Stomach smooth muscle (tissue), 2 donors: ENCODE results near the gene SOX13.
"Not testable (repeated sequence)": the region's sequence is repeated elsewhere in the genome, so short reads cannot be mapped to it uniquely, and the experiment has no call there.

Experiments used
- H3K27ac ChIP-seq: one replicate; pipeline ENCODE4 v1.7.0; 2013; ENCODE audit warnings: mild to moderate bottlenecking, low read length, inconsistent platforms
- H3K27me3 ChIP-seq, 2 donors: one replicate each; pipeline ENCODE4 v1.7.0; 2013; ENCODE audit warnings: low read length in 2 of 2; ENCODE audit not compliant: insufficient read depth in 2 of 2, control insufficient read depth in 1 of 2
- H3K36me3 ChIP-seq, 2 donors: one replicate each; pipeline ENCODE4 v1.7.0; 2013; ENCODE audit warnings: low read length in 2 of 2; ENCODE audit not compliant: control insufficient read depth in 2 of 2, insufficient read depth in 2 of 2
- H3K4me1 ChIP-seq: one replicate; pipeline ENCODE4 v1.7.0; 2013; ENCODE audit warnings: low read length; ENCODE audit not compliant: control insufficient read depth, insufficient read depth
- H3K4me3 ChIP-seq, 2 donors: one replicate each; pipeline ENCODE4 v1.7.0; 2013; ENCODE audit warnings: low read length in 2 of 2
- H3K9ac ChIP-seq, 2 donors: one replicate each; pipeline ENCODE4 v1.7.0; 2013; ENCODE audit warnings: low read length in 2 of 2, mild to moderate bottlenecking in 1 of 2
- H3K9me3 ChIP-seq, 2 donors: one replicate each; pipeline ENCODE4 v1.7.0; 2013; ENCODE audit warnings: low read length in 2 of 2; ENCODE audit not compliant: control insufficient read depth in 2 of 2
- donor health status: healthy.
- donor health status: Pancreatic carcinoma.

Gene SOX13

DNA sequence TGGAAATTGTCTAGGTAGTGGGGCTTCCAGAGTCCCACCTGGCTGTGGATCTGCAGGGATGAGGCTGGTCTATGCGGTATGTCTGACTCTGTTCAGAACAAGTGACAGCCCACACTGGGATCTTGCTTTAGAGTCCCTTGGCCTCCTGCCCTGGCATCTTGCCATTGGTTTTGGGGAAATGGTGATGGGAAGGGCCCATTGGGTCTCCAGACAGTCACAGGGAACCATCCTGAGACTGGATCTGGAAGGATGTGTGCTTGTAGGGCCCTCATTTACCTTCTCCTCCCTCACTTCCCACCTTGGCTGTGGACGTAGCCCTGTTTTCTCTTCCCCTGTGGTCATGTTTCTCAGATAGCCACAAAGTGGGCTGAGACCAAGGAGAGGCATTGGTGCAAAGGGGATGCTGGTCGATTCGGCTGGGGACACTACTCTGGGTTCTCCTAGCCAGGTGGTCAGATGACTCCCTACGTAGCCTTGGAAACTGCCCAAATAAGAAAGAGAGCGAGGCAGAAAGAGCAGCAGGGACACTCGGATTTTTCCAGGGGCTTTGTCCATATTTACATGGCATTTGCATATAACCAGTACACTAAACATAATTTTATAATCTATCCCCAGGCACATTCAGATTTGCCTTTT, 15.1 kb downstream of the SOX13 start:
- H3K27me3 ChIP-seq = peaks cover 0 to 2% of the 10 kb centered on the region in 2 donors
- peak overlapping the region; percentile 55 for H3K27ac ChIP-seq
- no peaks in the 10 kb centered on the region for H3K9me3 ChIP-seq
- H3K4me1 ChIP-seq = peaks cover 37% of the 10 kb centered on the region
- H3K36me3 ChIP-seq = no peaks in the 10 kb centered on the region
- no peak overlapping the region for H3K4me3 ChIP-seq
- H3K9ac ChIP-seq = peak overlapping the region in 1 of 2 donors; percentile 27

DNA sequence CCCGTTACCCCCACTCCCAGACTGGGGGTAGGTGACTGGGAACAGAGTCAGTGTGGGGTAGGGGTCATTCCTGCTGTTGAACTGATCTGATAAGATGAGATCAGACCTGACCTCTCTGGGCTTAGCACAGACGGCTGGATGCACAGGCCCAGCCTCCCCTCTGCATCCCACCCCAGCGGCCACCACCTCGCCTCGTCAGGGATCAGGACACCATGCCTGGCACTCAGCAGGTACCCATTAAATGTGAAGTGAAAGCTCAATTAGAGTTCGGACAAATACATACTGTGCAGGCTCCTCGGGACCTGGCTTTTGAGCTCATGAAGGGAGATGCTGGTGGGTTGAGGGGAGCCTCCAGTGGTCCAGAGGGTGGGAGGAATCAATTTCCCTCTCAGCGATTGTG, 15.7 kb downstream of the SOX13 start:
- peaks cover 0 to 2% of the 10 kb centered on the region in 2 donors for H3K27me3 ChIP-seq
- peaks cover 37% of the 10 kb centered on the region for H3K4me1 ChIP-seq
- H3K9me3 ChIP-seq = no peaks in the 10 kb centered on the region
- H3K4me3 ChIP-seq = peak overlapping the region in 1 of 2 donors; percentile 40
- H3K9ac ChIP-seq = peak overlapping the region; percentile 27 to 29
- H3K27ac ChIP-seq = peak overlapping the region; percentile 55
- H3K36me3 ChIP-seq = no peaks in the 10 kb centered on the region

DNA sequence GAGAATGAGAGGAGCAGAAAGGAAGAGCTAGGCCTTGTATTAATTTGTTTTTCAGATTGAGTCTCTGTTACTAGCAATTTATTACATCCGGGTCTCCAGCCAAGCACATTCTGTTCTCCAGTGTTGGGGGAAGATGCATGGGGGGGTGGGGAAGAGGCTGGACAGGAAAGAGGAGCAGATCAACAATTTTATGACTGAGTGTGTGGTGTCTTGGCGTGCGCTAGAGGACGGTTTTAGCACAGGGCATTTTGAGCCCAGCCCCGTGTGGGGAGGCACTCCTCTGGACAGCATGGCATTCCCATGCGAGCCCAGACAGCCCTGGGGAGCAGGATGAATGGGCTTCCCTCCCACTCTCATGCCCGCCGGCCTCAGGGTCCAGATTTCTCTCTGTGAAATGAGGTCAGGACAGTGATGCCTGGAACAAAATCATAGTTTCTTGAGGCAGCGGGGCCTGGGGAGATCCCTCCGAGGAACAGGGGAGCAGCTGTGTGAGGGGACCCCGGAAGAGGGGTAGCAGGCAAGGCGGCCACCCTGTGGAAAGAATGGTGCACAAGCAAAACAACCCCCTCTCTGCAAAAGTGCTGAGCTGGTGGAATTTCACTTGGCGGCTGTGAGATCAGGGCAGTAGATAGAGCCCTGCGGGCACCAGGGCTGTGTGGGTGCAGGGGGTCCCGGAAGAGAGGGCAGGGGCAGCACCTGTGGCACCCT, 16.3 kb downstream of the SOX13 start:
- peak overlapping the region; percentile 55 for H3K27ac ChIP-seq
- H3K4me3 ChIP-seq = peak overlapping the region in 1 of 2 donors; percentile 8
- H3K4me1 ChIP-seq = peaks cover 33% of the 10 kb centered on the region
- no peak overlapping the region for H3K9ac ChIP-seq
- no peaks in the 10 kb centered on the region for H3K9me3 ChIP-seq
- no peaks in the 10 kb centered on the region for H3K36me3 ChIP-seq
- peaks cover 0 to 2% of the 10 kb centered on the region in 2 donors for H3K27me3 ChIP-seq

DNA sequence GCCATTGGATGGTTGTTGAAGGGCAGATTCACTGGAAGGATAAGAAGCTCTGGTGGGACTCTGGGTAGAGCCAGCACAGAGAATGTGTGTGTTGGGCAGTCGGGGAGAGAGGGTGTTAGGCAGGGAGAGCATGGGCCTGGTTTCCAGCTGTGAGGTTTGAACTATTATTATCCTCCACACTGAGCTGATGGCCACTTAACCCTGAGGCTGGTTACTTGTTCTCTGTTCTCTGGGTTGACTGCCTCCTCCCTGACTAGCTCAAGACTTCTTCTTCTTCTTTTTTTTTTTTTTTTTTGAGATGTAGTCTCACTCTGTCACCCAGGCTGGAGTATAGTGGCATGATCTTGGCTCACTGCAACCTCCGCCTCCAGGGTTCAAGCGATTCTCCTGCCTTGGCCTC, 17.2 kb downstream of the SOX13 start:
- not testable (repeated sequence) for H3K36me3 ChIP-seq, H3K27ac ChIP-seq, H3K9ac ChIP-seq, H3K27me3 ChIP-seq, H3K4me3 ChIP-seq, H3K9me3 ChIP-seq
- H3K4me1 ChIP-seq = peaks cover 26% of the 10 kb centered on the region

DNA sequence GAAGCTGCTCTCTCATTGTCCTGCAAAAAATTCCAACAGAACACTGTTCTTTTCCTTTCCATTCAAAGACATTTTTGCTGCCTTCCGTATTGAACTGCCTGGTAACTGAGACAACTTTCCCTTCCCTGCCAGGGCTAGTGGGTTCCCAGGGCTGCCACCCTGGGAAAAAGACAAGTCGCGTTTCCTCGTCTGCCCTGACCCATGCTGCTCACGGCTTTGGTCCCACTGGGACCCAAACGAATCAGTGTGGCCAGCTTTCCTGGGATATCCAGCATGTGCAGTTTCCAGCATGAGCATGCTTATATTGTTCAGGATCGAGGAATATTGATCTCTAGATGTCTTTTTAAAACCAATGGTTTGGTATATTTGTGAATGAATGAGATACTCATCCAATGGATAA, 18.2 kb downstream of the SOX13 start:
- Histone ChIP-seq H3K27me3 (peaks cover 0 to 2% of the 10 kb centered on the region in 2 donors), H3K4me3 (no peak overlapping the region), H3K9me3 (no peaks in the 10 kb centered on the region), H3K4me1 (peaks cover 26% of the 10 kb centered on the region), H3K27ac (no peak overlapping the region), H3K36me3 (no peaks in the 10 kb centered on the region), H3K9ac (no peak overlapping the region)

DNA sequence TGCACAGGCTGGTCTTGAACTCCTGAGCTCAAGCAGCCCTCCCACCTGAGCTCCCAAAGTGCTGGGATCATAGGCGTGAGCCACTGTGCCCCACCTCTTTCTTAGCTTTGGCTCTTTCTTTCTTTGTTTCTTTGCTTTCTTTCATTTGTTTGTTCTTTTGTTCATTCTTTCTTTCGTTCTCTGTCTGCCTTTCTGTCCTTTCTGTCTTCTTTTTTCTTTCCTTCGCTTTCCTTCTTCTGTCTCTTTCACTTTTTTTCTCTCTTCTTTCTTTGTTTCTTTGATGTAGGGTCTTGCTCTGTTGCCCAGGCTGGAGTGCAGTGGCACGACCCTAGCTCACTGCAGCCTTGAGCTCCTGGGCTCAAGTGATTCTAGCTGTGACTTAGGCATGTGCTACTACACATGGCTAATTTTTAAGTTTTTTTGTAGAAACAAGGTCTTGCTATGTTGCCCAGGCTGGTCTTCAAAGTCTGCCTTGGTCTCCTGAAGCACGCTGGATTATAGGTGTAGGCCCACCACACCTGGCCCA, 18.9 kb downstream of the SOX13 start:
- Histone ChIP-seq H3K9ac (no peak overlapping the region), H3K9me3 (no peaks in the 10 kb centered on the region), H3K4me1 (peaks cover 26% of the 10 kb centered on the region), H3K36me3 (no peaks in the 10 kb centered on the region), H3K27me3 (peaks cover 0 to 2% of the 10 kb centered on the region in 2 donors), H3K4me3 (no peak overlapping the region), H3K27ac (no peak overlapping the region)

DNA sequence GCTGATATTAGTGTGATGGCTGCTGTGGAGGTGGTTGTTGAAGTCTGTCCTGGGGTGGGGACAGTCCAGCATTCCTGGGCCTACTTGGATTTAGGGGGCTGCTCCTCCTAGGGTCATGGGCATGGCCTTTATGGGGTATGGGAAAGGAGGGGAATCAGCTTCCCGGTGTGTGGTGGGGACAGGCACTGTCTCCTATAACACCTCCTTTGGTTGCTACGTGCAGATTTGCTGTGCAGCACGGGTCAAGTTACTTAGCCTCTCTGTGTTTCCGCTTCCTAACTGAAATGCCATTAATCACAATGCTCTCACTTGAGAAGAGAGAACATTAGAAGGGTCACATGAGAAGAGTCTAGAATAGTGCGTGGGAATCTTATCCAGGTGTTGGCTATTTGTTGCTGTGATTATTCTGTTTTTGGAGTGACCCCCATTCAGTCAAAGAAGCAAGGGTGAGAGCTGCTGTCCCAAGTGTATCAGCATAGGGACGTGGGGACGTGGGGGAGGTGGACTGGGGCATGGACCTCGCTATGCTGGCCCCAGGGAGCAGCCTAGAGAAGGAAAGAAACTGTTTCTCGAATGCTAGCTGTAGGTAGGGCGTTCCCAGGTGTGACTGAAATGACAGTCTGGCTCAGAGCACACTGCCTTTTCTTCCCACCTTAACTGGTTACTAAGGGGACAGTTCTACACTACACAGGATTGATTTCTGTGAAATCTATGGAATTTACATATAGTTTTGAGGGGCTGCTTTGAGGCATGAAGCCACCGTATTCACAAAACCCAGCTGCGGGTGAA, 19.9 kb downstream of the SOX13 start:
- no peak overlapping the region for H3K4me3 ChIP-seq
- no peak overlapping the region for H3K9ac ChIP-seq
- peaks cover 18% of the 10 kb centered on the region for H3K4me1 ChIP-seq
- H3K27ac ChIP-seq = no peak overlapping the region
- peaks cover 0 to 2% of the 10 kb centered on the region in 2 donors for H3K27me3 ChIP-seq
- no peaks in the 10 kb centered on the region for H3K9me3 ChIP-seq
- no peaks in the 10 kb centered on the region for H3K36me3 ChIP-seq

DNA sequence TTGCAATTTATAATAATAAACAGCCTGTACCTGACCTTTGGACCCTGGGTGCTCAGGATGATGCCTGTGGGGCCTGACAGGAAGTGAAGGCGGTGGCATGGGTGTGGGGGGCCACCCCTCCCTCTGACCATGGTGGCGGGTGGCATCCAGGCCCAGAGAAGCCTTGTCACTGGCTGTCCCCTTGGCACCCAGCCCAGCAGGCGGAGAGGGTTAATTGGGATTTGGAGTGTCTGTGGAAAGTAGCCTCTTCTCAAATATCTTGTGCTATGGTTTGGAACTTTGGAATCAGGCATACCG, 20.5 kb downstream of the SOX13 start:
- no peaks in the 10 kb centered on the region for H3K9me3 ChIP-seq
- H3K9ac ChIP-seq = no peak overlapping the region
- H3K4me3 ChIP-seq = no peak overlapping the region
- H3K4me1 ChIP-seq = peaks cover 12% of the 10 kb centered on the region
- H3K36me3 ChIP-seq = no peaks in the 10 kb centered on the region
- no peak overlapping the region for H3K27ac ChIP-seq
- no peaks in the 10 kb centered on the region for H3K27me3 ChIP-seq

DNA sequence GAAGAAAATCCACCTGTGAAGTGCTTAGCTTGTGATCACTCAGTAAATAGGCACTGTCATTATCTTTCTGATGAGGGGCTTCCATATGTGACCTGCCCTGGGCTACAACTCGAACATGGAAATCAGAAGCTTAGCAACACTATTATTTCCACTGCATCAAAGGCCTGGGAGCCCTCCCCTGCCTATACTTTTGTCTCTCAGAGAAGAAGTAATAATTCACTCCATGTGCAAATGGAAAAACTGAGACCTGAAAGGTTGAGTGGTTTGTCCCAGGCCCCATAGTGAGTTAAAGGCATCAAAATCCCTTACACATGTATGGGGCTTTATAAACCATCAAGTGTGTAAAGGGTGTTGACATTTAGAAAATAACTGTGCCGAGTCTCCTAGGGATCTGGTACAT, 20.9 kb downstream of the SOX13 start:
- H3K4me1 ChIP-seq = peaks cover 8% of the 10 kb centered on the region
- H3K9ac ChIP-seq = no peak overlapping the region
- no peak overlapping the region for H3K4me3 ChIP-seq
- H3K27me3 ChIP-seq = peaks cover 0 to 1% of the 10 kb centered on the region in 2 donors
- no peaks in the 10 kb centered on the region for H3K36me3 ChIP-seq
- no peaks in the 10 kb centered on the region for H3K9me3 ChIP-seq
- no peak overlapping the region for H3K27ac ChIP-seq

DNA sequence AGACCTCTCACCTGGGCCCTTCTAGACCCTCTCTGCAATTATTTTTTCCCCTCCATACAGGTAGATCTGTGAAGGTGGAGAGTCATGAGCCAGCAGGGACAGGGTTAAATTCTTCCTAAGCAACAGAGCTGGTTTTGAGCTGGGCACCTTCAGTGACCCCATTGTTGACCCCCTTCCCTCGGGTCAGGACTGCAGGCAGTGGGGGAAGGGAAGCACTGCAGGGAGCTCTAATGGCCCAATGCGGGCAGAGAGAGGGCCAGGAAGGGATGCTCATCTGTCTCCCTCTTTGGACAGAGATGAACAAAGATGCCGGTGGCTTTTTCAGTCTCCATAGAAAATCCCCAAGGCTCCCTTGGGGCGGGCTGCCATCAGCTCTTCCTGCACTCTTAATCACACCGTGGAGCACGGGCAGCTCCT, 21.4 kb downstream of the SOX13 start:
- Histone ChIP-seq H3K27ac (no peak overlapping the region), H3K9me3 (no peaks in the 10 kb centered on the region), H3K9ac (no peak overlapping the region), H3K4me1 (peaks cover 6% of the 10 kb centered on the region), H3K4me3 (no peak overlapping the region), H3K36me3 (no peaks in the 10 kb centered on the region), H3K27me3 (peaks cover 0 to 2% of the 10 kb centered on the region in 2 donors)
